CD4-positive, alpha-beta T cell treated with Interleukin-21 for 1 hour (primary cell): ENCODE data around the gene GPR82.
"Not testable (repeated sequence)": the region's sequence is repeated elsewhere in the genome, so short reads cannot be mapped to it uniquely, and the experiment has no call there.

ENCODE experiments used
- DNase-seq: peaks from one replicate; pipeline ENCODE4 v3.0.0-alpha.2; 2020

The GPR82 gene, protein sequence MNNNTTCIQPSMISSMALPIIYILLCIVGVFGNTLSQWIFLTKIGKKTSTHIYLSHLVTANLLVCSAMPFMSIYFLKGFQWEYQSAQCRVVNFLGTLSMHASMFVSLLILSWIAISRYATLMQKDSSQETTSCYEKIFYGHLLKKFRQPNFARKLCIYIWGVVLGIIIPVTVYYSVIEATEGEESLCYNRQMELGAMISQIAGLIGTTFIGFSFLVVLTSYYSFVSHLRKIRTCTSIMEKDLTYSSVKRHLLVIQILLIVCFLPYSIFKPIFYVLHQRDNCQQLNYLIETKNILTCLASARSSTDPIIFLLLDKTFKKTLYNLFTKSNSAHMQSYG

DNA sequence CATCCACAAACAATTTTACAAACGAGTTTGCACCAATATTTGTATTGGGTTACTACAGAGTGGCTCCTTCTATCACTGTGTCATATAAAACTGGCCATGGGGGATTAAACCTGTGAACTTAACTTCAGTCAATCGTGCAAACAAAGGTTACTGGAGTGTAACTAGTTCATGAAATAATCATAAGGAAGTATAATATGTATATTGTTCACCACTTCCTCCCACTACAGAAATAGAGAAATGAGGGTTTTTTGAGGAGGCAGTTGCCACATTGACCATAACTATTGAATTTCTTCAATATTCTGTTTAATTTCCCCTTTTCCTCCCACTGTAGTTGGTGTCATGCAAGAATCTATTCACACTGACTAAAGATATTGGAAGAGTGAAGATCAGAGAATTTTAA is at the start of gene GPR82:
GPR82 (plus strand) TSS at position 356 of the 400 bp plus-strand sequence. CDS start 2,846 bp downstream, outside the sequence.
- DNase-seq = no peak

DNA sequence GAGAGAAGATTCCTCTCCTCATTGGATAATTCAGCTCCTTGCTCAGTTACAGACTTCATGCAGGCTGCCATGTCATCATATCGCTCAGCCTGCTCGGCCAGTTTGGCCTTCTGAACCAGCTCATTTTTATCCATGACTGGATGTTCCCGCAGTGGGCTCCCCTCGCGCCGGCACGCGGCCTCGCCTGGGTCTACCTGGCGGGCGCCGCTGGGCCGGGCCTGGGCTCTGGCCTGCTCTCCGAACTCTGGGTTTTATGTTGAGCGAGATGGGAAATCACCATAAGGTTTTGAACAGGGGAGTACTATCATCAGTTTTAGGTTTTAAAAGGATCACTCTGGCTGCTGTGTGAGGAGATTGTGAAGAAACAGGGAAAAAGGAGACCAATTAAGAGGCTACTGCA is 47.6 kb upstream of the GPR82 start:
- DNase-seq = not testable (repeated sequence)

DNA sequence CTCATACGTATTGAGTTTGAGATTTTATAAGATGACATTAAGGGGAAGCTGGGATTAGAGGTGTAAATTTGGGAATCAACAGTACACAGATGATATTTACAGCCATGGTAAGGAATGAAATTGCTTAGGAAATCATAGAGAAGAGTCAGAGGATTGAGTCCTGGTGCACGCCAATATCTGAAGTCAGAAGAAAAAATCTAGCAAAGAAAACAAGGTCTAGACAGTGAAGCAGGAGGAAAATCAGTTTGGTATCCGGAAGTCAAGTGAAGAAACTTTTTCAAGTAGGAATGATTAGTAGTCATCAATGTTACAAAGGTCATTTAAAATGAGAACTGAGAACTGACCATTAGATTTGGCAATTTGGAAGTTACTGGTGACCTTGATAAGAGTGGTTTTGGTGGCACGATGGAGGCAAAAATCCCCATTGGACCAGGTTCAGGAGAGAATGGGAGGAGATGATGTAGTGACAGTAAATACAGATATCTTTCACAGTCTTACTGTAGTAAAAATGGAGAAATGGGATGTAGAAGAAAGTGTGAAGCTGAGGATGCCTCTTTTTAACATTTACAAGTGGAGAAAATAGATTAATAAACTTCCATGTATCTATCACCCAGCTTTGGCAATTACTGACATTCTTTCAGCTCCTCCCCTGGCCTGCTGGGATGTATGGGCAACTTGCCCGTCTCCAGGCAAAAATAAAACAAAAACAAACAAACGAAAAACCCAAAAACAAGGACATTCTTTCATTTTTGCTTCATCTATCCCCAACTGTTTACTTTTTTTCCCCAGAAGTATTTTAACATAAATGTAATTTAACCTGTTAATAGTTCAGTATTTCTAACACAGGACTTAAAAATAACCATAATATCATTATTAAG is 46.6 kb upstream of the GPR82 start:
- DNase-seq = no peak

DNA sequence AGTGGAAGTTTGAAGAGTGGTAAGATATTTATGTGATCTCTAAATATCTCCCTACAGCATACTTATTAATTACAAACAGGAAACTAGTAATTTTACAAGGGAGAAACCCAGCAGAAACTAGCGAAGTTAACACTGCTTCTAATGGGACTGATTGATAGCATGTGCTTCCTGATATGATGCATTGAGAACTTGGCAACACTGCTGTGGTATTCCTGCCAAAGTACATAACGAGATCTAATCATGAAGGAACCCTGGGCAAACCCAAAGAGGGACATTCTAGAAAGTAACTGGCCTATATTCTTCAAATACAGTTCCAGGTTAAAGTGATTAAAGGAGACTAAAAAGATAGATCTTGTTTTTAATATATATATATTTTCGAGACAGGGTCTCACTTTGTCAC is 39.8 kb upstream of the GPR82 start:
- no peak for DNase-seq

DNA sequence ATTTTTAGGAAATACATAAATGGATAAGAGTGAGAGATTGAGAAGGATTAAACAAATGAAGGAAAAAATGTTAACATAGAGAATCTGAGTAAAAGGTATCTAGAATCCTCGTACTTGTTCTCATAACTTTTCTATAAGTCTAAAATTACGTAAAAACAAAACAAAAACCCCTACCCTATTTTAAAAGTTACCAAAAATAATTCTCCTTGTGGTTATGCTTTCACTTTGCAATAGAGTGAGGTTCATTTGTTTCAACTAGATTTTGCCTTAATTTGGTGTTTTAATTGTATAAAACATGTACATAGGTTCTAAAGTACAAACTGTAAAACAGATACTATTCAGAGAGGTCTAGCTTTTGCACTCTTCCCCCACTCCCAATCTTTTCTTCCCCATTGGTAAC is 39.0 kb upstream of the GPR82 start:
- DNase-seq = no peak

DNA sequence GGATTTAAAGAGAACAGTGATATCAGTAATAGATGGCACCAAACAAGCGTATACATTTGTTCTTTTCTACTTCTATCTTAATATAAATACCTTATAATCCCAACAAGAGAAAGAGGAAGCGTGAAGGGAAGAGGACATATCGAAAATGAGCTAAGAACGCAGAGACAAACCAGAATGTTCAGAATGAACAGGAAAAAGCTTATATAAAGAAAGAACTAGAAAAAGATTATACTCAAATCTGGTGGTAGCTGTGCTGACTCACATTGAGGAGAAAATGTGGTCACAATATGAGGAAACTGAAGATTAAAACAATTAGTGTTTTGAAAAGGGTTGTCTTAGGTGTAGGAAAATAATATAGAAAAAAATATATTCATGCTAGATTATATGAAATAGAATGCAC is 37.2 kb upstream of the GPR82 start:
- DNase-seq = no peak

DNA sequence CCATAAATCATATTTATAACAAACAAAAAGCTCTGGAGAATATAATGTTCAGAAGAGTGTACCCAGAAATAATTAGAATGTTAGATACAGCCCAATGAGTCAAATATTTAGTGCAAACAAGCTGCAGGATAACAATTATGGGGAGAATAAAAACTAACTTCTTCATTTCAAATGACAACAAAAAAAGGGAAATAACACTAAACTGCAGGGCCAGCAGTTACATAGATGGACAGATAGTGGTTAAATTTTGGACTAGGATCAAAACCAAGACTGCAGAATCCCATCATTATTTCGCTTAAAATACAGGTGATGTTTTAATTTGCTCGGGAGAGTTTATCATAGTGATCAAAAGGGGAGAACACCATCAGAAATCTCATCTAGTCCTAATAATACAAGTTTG is 35.8 kb upstream of the GPR82 start:
- DNase-seq = no peak

DNA sequence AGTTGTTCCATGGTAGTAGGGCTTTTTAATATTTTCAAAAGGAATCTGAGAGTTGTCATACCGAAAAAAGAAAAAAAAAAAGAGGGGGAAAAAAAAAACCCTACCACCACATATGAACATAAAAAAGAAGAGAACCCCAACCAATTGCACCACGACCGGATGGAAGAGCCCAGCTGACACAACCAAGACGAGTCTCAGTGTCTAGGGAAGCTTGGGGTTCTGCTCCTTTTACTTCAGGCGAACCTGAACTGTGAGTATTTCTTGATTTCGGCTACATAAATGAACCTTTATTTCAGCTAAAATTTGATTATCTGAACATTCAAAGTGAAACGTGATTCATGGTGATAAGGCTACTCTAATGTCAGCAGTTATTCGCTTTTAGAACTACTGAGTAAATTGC is 35.1 kb upstream of the GPR82 start, which contains the start of gene GPR34:
GPR34 (plus strand) TSS at position 139 of the 400 bp plus-strand sequence. CDS start 6,661 bp downstream, outside the sequence.
- DNase-seq = peak; percentile 6

DNA sequence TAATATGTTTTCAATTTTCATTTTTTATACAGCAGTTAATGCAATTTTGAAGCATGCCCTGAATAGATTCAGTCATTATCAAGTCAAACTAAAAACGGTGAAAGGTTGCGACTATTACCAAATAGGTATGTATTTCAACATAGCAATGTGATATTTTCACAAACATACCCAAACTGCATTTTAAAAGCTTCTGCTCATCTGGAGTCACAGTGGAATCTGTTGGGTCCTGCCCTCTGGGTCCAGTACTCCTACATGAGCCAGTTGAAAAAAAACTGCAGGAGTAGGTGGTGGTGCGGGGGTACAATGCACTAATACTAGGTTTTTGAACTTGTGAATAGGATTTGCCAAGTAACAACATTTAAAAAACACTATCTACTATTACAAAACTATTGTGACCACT is 34.3 kb upstream of the GPR82 start:
- no peak for DNase-seq

DNA sequence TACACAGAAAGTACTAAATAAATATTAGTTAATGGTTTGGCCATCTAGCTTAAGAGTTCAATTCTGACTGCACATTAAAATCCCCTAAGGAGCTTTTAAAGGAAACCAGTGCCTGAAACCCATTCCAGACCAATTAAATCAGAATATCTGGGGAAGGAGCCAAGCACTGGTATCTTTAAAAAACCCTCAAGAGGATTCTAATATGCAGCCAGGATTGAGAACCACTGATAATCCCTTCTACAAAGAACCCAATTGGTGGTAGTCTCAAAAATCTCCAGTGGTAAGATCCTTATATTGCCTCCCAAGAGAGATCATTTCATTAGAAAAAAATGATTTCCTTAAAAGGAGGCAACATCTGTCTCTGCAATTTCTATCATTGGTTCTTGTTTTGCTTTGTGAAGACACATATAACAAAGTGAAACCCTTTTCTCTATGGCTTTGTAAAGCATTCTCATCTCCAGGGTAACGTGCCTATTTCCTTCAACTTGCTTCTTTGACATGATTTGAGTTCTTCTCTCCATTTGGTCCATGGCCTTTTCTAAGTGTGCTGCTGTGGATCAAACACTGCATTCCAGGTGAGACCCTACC is 31.7 kb upstream of the GPR82 start:
- no peak for DNase-seq

DNA sequence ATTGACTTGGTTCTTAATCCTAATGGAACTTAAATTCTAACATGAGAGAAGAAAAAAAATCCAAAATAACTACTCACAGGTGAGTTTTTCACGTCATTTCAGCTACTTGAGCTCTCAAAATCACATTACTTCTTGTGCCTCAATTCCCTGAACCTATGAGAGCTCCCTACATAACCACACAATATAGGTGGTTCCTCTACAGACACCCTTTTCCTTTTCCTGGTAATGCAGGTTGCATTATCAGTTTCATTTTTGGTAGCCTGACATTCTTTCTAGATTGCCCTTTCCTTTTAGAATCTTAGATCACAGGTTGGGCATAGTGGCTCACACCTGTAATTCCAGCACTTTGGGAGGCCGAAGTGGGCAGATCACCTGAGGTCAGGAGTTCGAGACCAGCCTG is 31.0 kb upstream of the GPR82 start:
- peak; percentile 1 for DNase-seq

DNA sequence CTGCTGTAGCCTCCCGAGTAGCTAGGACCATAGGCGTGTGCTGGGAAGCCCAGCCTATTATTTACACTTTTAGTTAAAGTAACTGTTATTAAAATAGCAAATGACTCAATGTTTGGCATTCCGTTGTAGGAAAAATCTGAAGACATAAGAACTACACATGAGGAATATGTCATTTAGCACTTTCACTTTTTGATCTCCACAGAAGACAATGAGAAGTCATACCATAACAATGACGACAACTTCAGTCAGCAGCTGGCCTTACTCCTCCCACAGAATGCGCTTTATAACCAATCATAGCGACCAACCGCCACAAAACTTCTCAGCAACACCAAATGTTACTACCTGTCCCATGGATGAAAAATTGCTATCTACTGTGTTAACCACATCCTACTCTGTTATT is 28.6 kb upstream of the GPR82 start:
- DNase-seq = peak; percentile 33

DNA sequence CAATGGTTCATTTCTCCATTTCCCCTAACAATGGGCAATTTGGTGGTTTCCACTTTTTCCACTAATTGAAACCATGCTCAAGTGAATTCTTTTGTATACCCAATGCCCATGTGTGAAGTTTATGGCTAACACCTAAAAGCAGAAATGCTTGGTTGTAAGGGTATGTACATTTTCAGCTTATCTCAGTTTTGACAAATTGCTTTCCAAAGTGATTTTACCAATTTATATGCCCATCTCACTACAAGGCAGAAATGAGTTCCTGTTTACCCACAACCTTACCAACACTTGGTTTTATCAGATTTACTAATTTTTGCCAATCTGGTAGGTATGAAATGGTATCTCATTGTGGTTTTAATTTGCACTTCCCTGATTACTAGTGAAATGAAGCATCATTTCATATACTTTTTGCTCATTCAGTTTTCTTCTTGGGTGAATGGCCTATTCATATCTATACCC is 20.4 kb upstream of the GPR82 start:
- no peak for DNase-seq

DNA sequence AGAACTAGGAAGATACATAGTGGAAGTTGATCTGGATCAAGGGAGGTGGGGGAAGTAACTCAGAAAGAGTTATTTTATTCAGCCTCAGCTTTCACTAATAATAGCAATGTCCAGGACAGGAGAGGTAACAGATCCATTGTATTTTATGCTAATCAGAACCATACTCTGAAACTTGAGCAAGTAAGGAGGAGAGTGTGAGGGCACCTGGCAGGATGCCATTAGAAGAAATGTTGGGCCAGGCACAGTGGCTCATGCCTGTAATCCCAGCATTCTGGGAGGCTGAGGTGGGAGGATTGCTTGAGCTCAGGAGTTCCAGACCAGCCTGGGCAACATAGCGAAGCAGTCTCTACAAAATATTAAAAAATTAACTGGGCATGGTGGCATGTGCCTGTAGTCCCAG is 18.9 kb upstream of the GPR82 start:
- DNase-seq = no peak

DNA sequence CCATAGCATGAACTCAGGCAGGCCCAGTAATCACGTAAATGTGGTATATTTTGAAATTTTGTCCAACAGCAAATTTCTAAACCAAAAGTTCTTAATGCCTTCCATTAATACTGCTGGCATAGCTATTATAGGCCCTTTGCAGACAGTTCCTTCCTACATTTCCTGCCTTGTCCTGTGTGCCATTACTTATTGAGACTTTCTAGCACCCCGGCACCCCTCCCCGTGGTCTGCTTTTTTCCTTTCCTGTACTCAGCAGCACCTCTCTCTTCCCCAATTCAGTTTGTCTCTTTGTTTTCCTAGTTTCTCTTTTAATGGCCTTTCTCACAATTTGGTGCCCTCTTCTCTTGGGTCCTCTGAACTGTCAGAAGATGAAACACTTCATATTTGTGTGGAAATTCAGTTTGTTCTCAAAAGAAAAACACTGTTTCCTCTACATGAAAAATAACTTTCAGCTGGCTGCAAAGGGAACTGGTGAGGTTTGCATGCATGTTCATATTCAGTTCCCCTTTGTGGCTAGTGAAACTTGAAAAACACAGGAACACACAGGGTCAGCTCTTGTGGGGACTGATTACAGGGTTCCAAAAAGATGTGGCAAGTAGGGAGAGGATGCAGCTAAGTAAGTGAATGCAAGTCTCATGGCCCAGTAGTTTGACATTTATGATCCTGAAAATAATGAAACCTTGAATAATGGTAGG is 18.2 kb upstream of the GPR82 start:
- no peak for DNase-seq

DNA sequence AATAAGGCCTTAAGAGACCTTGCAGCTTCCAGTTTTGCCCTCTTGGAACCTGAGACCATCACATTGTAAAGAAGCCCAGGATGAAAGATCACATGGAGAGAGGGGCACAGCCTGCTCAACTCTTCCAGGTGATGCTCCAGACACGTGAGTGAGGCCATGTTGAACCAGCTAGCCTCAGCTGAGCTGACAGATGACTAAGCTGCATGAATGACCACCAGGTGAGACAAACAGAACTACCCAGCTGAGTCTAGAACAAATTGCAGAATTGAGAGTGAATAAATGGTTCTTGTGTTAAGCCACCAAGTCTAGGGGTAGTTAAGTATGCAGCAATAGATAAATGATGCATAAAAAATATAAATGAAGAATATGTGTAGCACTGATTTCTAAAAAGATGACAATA is 16.8 kb upstream of the GPR82 start:
- DNase-seq = no peak

DNA sequence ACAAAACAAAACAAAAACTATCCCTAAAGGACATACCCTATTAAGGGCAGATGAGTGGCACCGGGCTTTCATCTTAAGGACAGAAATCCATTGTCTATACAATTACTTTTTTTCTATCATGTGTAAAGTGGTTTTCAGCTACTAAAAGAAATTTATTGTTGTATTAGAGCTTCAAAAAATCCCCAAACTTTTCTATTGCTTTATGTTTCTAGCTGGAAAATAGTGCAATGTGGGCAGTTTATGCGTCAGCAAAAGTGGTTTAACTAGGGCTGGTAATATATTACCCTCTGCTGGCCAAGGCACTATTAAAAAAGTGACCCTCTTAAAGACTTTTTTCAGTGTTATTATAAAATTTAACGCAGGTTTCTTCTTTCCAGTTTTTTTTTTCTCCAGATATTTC is 15.5 kb upstream of the GPR82 start:
- DNase-seq = no peak

DNA sequence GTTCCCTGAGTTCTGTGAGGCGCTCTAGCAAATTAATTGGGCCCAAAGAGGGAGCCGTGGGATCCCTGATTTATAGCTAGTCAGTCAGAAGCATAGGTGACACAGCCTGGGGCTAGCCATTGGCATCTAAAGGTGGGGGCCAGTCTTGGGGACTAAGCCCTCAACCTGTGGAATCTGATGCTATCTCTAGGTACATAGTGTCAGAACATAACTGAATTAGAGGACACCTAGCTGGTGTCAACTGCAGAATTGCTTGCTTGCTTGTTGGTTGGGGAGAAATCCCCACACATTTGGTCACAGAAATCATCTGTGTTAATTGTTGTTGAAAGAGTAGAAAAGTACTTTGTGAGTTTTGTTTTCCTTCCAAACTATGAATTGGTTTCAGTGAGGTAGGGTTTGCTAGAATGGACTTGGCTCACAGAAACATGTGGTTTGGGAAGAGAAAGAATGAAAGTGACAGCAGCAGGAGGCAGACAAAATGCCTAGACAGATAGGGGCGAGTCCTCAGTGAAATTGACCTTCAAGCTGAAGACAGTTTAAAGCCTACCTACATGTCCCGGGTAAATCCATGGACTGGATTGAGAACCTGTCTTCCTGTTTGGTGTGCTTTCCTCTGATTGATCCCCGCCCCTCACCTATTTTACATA is 12.8 kb upstream of the GPR82 start:
- DNase-seq = no peak

DNA sequence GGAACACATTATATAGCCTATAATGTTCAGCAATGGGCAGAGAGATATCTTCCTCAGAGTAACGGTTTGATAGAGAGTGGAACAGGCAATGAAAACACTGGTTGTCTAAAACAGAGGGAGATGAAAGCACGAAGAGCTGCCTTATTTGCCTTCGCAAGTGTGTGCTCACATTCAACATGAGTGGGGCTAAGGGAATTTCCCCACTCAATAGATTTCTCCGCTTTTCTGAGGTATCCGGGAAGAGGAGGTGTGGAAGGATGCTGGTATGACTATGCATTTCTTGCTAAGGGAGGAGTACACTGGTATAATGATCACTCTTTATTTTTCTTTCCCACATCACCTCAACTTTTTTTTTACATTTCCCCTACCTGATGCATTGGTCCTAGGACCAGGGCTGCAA is 7.8 kb upstream of the GPR82 start:
- no peak for DNase-seq

DNA sequence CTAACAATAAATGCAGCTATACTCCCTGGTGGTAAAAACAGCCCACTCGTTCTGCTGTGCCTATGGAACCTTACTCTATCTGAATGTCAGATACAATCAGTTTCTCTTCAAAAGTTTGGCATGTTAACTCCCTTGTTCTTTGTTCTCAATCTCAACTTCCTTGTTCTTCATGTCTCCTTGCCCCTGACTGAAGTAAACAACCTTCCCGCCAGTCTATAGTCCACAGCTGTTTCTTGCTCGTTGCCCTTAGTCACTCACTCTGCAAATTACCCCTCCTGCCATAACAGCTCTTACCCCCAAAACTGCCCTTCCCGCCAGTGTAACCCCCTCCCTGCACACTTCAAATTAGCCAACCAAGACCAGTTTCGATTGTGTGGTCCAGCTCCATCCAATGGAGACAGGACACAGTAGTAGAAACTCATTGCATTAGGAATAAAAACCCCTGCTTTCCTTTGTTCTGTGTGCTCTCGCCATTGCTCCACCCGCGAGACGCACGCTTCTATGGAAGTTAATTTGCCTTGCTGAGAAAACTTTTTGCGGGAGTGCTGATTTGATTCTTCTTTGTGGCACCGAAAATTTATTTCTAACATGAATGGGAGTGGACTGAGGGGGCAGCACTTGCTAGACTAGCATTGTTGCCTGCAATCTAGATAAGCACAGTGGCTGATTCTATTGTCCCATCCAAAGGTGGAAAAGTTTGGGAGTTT is 7.1 kb upstream of the GPR82 start:
- no peak for DNase-seq

DNA sequence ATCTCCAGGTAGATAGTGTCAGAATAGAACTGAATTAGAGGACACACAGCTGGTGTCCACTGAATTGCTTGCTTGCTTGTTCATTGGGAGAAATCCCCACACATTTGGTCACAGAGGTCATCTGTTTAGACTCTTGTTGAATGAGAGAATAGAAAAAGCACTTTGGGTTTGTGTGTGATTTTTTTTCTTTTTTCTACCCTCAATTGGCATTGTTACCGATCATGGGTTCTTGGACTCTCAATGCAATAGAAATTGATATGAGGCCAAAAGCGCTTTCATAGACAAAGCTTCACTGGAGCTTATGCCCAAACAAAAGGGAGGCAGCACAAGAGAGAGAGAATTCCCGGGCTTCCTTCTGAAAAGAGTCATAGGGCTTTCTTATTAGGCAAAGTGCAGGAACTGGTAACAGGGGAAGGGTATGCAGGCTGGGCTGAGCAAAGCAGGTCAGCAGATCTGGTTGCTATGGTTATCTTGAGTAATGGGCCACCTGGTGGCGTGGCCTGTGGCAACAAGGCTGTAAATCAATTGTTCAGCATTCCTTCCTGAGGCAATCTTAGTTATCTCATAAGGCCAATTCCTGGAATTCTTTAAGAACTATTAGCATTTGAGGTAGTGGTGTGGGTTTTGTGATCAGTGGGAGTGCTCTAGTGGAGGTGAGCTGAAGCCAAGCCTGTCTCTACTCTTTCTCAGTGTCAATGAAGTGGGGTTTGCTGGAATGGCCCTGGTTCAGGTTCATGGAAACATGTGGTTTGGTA is 5.3 kb upstream of the GPR82 start:
- DNase-seq = no peak
